Measurements from ENCODE around the gene CAMK2N2. TPM values are rescaled to one million over a fixed set of nuclear protein-coding genes. Genes with fewer than 3 reads are reported as not detected.

Gene CAMK2N2
- total and polyA plus RNA-seq, 9 of the 15 experiments (the other 6 are each of a cell fraction or from before 2014, with no cell fraction given) = 0.08 to 0.22 (median 0.11) TPM; not detected in 5

DNA sequence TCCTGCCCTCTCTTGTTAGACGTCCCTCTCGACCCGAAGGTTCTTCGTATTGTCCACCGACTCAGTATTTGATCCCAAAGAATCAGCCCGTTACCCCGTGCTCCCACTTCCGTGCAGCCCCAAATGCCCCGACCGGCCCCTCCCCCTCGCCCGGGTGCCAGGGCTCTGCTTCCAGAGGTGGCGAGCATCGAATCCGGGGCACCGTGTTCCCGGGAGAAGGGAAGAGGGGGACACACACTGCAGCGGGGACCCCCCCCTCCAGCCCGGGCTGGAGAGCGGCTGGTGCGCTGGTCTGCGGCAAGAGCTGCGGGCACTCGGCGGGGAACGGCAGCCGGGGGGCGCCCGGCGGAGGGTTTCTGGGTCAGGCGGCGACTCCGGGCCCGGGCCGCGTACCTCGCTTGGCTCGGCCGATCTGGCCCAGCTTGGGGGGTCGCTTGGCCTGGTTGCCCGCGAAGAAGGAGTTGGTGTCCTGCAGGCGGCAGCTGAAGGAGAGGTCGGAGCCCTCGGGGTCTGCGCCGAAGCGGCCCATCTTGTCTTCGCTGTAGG is 556 bp downstream of the CAMK2N2 start (continued):
- TF ChIP-seq, protein P1, sequence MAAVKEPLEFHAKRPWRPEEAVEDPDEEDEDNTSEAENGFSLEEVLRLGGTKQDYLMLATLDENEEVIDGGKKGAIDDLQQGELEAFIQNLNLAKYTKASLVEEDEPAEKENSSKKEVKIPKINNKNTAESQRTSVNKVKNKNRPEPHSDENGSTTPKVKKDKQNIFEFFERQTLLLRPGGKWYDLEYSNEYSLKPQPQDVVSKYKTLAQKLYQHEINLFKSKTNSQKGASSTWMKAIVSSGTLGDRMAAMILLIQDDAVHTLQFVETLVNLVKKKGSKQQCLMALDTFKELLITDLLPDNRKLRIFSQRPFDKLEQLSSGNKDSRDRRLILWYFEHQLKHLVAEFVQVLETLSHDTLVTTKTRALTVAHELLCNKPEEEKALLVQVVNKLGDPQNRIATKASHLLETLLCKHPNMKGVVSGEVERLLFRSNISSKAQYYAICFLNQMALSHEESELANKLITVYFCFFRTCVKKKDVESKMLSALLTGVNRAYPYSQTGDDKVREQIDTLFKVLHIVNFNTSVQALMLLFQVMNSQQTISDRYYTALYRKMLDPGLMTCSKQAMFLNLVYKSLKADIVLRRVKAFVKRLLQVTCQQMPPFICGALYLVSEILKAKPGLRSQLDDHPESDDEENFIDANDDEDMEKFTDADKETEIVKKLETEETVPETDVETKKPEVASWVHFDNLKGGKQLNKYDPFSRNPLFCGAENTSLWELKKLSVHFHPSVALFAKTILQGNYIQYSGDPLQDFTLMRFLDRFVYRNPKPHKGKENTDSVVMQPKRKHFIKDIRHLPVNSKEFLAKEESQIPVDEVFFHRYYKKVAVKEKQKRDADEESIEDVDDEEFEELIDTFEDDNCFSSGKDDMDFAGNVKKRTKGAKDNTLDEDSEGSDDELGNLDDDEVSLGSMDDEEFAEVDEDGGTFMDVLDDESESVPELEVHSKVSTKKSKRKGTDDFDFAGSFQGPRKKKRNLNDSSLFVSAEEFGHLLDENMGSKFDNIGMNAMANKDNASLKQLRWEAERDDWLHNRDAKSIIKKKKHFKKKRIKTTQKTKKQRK (IDR thresholded peaks at IDR 0.05; ENCODE audit: borderline replicate concordance, low read depth, low read length) = no peak
- TF ChIP-seq, protein P2, sequence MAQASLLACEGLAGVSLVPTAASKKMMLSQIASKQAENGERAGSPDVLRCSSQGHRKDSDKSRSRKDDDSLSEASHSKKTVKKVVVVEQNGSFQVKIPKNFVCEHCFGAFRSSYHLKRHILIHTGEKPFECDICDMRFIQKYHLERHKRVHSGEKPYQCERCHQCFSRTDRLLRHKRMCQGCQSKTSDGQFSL (CRISPR knock-in tag; IDR thresholded peaks at IDR 0.05) = peak; percentile 75; the same call in 1 of the 2 replicates
- TF ChIP-seq, protein P2 (tag; IDR thresholded peaks at IDR 0.05) = no peak
- TF ChIP-seq ZNF263 (CRISPR knock-in tag; IDR thresholded peaks at IDR 0.05; ENCODE audit: borderline replicate concordance) (peak; percentile 38; the same call in 1 of the 2 replicates), ZNF311 (CRISPR knock-in tag; IDR thresholded peaks at IDR 0.05) (no peak), ELF4 (CRISPR knock-in tag; IDR thresholded peaks at IDR 0.05) (no peak), DIDO1 (tag; IDR thresholded peaks at IDR 0.05; ENCODE audit: low read depth) (no peak), FIP1L1 (IDR thresholded peaks at IDR 0.05; ENCODE audit: low read depth, low read length, poor library complexity, severe bottlenecking) (peak; percentile 48), TSC22D4 (tag; IDR thresholded peaks at IDR 0.05) (no peak)

Measured in K562 (cell line).